ENCODE data around the gene SUPT5H. TPM values are rescaled to one million over a fixed set of nuclear protein-coding genes. Genes with fewer than 3 reads are reported as not detected.

Gene SUPT5H
- total and polyA plus RNA-seq, 10 of the 15 experiments (the other 5 are each of a cell fraction or from before 2014, with no cell fraction given), result 27.2 to 194 (median 83.6) TPM

- TF ChIP-seq MLLT1 (IDR thresholded peaks at IDR 0.05), result peak; percentile 89
- TF ChIP-seq MEF2B (IDR thresholded peaks at IDR 0.05; ENCODE audit: partially characterized antibody, poor library complexity, severe bottlenecking), result peak; percentile 7
- TF ChIP-seq KAT2A (conservative IDR thresholded peaks at IDR 0.05; ENCODE audit: control insufficient read depth, low read depth, low read length), result no peak
- no peak for TF ChIP-seq ZSCAN29 (IDR thresholded peaks at IDR 0.05)
- peak; percentile 100 for TF ChIP-seq SMC3 (IDR thresholded peaks at IDR 0.05; ENCODE audit: borderline replicate concordance, low read length)
- peak; percentile 83 for TF ChIP-seq YY1 (IDR thresholded peaks at IDR 0.05; ENCODE audit: low read depth, low read length)
- TF ChIP-seq ELK1 (IDR thresholded peaks at IDR 0.05; ENCODE audit: low read depth, low read length), result no peak; the same call in 1 of the 2 replicates
- TF ChIP-seq REST (IDR thresholded peaks at IDR 0.05; ENCODE audit: low read depth, low read length), result no peak
- TF ChIP-seq YBX1 (IDR thresholded peaks at IDR 0.05), result no peak
- 0 out of 2 replicates have a peak, but pooled peaks have one; percentile 38 for TF ChIP-seq E2F4 (IDR thresholded peaks at IDR 0.05; ENCODE audit: low read depth, low read length)
- no peak for TF ChIP-seq TCF3 (IDR thresholded peaks at IDR 0.05; ENCODE audit: borderline replicate concordance, insufficient read depth, low read depth, low read length)
- peak; percentile 52 for TF ChIP-seq IKZF1 (conservative IDR thresholded peaks at IDR 0.05)
- TF ChIP-seq POLR2AphosphoS2 (IDR thresholded peaks at IDR 0.05; ENCODE audit: low read depth, low read length), result 0 out of 2 replicates have a peak, but pooled peaks have one; percentile 33
- no peak for TF ChIP-seq NFIC (IDR thresholded peaks at IDR 0.05; ENCODE audit: low read depth, low read length)
- peak; percentile 38; the same call in 1 of the 2 replicates for TF ChIP-seq ZNF217 (IDR thresholded peaks at IDR 0.05)
- TF ChIP-seq PBX3 (IDR thresholded peaks at IDR 0.05; ENCODE audit: insufficient replicate concordance, low read depth, low read length), result no peak
- TF ChIP-seq PKNOX1 (IDR thresholded peaks at IDR 0.05), result 0 out of 2 replicates have a peak, but pooled peaks have one; percentile 7
- TF ChIP-seq ETV6 (conservative IDR thresholded peaks at IDR 0.05 in 1 of 2, IDR thresholded peaks at IDR 0.05 in 1 of 2; ENCODE audit: borderline replicate concordance in 1 of 2, low read depth in 1 of 2), result no peak
Measured at GRCh38 chr19:39397360-39398296, 47.8 kb upstream of the SUPT5H start (continued).

All from GM12878 (cell line).